GM12875 (cell line): ENCODE measurements around the gene PHF12.

ENCODE experiments used
- H3K4me3 ChIP-seq: one replicate; pipeline ENCODE4 v1.5.1; 2011; ENCODE audit warnings: low read depth, low read length, control low read depth
- TF ChIP-seq, protein P1 (sequence below): IDR thresholded peaks from 2 replicates; pipeline ENCODE4 v1.5.1; 2011; ENCODE audit warnings: low read depth, mild to moderate bottlenecking, control low read depth, inconsistent platforms, low read length, moderate library complexity, borderline replicate concordance; ENCODE audit not compliant: insufficient read depth

Gene PHF12

DNA sequence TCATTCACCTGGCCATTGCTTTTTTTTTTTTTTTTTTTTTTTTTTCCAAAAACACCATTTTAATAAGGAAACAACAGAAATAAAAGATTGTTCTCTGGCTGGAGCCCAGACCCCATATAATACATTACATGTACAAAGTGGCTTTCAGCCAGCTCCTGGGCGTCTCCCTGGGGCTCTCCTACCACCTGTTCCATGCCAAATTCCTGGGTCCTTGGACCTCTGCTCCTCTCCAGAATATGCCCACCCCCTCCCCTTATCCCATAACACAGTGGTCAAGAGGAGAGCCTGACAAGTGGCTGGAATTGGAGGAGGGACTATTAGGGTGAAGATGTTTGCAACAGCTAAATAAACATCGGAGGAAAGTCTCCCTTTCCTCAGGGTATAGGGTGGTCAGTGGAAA, 3.6 kb upstream of the PHF12 start:
- TF ChIP-seq, protein P1, sequence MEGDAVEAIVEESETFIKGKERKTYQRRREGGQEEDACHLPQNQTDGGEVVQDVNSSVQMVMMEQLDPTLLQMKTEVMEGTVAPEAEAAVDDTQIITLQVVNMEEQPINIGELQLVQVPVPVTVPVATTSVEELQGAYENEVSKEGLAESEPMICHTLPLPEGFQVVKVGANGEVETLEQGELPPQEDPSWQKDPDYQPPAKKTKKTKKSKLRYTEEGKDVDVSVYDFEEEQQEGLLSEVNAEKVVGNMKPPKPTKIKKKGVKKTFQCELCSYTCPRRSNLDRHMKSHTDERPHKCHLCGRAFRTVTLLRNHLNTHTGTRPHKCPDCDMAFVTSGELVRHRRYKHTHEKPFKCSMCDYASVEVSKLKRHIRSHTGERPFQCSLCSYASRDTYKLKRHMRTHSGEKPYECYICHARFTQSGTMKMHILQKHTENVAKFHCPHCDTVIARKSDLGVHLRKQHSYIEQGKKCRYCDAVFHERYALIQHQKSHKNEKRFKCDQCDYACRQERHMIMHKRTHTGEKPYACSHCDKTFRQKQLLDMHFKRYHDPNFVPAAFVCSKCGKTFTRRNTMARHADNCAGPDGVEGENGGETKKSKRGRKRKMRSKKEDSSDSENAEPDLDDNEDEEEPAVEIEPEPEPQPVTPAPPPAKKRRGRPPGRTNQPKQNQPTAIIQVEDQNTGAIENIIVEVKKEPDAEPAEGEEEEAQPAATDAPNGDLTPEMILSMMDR = no peak
- H3K4me3 ChIP-seq = no peak overlapping the region

DNA sequence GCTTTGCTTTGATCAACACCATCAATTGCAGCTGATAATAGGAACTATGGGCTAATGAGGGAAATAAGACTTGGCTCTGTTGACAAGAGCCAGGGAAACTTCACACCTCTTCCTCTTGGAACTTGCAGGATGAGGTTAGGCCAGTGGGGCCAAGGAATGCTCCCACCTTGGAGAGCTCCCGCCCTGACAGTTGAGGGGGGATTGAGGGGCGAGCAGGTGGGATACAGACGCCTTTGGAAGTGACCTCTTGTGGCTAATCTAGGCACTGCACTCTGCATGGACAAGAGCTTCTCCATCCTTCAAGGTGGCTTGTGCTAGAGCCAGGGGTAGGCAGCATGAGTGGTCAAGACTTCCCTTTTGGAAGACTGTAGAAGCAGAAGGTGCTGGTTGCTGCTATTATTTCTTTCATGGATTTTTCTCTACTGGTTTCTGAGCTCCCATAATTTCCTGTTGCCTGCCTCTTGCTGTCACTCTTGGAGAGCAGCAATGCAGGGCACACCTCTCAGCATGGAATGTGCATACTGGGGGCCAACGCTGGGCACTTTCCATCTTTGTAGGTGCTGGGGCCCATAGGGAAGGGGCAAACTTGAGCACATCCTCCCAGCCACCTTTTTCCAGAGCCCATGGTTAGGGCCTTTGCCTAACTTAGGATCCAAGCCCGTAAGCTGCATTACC, 2.3 kb upstream of the PHF12 start:
- H3K4me3 ChIP-seq = no peak overlapping the region
- TF ChIP-seq, protein P1 = peak; percentile 88

DNA sequence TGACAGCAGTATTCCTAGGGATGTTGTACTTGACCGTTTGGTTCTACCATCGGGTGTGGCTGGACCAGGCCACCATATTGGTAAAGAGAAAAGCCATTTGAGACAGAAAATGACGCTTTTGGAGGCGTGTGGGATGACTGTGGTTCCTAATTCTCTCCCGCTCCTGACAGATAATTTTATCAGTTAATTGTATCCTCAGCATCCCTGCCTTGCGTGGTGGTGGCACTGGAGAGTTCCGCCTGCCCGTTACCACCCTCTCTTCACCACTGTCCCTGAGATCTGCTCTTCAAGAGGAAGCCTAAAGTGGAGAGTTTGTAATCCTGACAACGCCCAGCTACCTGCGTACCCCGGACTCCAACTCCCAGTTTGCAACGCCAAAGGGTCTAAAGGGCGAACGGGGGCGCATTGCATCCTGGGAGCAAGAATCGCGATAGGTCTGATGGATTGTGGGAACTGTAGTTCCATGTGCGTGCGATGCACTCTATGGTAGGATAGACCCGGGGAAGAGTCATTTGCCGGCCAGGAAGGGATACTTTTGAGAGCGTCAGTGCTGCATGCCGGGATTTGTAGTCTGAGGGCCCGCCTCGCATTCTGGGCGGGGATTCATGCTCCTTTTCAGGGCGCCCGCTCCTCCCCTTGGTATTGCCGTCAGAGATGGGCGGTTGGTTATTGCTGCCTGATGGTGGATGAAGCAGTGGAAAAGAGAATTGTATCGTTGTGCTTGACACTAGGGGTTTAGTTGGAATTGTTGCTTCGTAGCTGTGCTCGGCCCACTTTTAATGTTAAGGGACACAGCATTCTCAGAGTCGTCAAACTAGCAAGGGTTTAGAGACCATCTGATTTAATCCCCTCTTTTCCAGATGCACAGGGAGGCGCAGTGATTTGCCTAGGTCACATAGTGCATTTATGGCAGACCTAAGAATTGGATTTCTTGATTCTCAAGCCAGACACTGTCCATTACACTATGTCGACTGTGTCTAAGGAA, 965 bp upstream of the PHF12 start:
- TF ChIP-seq, protein P1 = no peak
- peak overlapping the region; percentile 66 for H3K4me3 ChIP-seq

DNA sequence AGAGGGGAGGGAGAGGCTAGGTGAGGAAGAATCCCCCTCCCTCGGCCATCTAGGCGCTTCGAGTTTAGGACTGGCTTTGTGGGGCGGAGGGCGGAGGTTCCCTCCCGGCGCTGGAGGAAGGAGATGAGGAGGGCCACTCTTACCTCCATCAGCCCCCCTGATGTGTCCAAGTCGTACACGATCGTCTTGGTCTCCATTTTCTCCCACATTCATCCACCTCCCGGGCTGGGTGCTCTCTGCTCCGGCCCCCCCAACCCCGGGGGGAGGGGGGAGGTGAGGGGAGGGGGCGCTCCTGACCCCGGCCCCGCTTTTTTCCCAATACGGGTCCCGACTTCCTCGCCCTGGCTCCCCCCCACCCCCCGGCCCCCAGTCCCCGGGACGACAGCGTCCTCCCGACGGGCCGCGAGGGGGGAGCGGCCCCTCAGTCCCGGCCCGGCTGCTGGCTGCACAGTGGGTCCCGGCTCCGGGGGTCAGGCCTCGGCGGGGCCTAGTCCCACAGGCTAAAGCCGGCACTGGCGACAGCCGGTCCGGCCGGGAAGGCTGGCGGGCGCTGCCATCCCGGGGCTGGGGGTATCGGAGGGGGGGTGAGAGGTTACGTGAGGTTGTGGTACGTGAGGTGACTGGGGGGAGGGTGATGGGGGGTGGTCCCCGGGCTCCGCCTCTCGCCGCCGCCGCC, 428 bp downstream of the PHF12 start:
- TF ChIP-seq, protein P1 = no peak
- peak overlapping the region; percentile 84 for H3K4me3 ChIP-seq

DNA sequence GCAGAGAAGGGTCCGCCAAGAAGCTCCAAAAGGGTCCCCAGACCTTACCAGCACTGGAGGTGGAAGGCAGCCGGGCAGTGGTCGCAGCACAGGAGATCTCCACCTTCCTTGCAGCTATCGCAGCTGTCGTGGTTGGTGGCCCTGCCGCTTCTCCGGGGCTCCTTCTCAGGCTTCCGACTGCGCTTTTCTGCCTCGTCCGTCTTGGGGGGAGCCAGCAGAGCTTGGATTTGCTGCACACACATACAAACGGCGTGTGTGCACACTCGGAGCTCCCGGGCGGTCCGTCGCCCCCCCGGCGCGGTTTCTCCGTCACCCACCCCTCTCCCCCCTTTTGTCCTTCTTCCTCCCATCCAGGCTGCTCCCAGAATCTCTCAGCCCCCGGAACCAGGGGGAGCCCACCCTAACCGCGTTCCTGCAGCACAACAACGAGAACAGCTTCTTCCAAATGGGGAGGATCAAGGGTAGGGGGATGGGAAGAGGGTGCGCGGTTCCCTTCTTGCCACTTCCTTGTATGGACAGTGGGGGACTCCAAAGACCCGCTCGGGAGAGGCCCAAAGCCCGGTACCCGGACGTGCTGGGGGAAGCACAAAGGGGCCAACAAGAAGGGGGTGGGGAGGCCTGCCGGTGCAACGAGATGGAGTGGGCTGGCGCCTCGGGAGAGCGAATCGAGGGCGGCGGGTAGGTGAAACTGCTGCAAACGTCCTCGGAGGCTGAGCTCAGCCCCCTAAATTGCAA, 1.1 kb downstream of the PHF12 start:
- peak overlapping the region; percentile 84 for H3K4me3 ChIP-seq
- TF ChIP-seq, protein P1 = no peak

DNA sequence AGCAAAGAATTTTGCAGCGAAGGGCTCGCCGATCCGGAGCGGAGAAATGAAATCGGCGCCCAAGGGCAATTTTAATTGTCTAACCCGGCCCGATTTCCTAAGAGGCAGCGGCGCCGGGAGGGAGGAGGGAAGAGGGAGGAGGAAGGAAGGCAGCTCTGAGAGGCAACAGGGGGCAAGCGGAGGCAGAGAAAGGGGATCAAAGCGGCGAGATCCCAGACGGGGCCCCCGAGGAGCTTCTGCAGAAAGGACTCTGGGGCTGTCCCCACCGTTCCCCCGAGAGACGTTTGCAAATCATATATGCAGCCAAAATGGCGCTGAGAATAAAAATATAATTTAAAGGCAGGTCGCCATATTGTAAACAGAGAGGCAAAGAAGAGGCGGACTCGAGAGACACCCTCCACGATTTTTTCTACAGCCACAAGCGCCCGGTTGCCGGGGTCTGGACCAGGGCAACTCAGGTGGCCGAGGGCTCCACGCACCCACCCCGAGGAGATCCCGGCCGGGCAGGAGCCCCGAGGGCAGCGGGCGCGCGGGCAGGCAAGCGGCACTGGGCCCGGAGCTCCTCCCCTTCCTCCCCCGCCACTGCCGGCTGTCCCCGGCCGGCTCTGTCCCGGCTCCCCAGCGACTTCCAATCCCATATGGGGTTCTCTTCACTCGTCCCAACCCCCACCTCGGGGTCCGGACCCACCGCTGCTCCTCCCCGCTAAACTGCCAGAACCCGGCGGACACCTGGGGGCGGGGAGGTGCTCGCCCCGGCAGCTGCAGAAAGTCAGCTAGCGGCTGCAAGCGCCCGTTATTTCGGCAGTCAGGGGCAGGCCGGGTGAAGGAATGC, 1.9 kb downstream of the PHF12 start:
- TF ChIP-seq, protein P1 = no peak
- peak overlapping the region; percentile 84 for H3K4me3 ChIP-seq
